NCI-H510A treated with DMSO at 0.1 percent for 48 hours (cell line): ENCODE measurements around the gene FAM53C.
"Not testable (repeated sequence)": the region's sequence is repeated elsewhere in the genome, so short reads cannot be mapped to it uniquely, and the experiment has no call there.

ENCODE experiments used
- DNase-seq: peaks from one replicate; lab custom pipeline; 2025; lab: John Stamatoyannopoulos, UW

Gene FAM53C

DNA sequence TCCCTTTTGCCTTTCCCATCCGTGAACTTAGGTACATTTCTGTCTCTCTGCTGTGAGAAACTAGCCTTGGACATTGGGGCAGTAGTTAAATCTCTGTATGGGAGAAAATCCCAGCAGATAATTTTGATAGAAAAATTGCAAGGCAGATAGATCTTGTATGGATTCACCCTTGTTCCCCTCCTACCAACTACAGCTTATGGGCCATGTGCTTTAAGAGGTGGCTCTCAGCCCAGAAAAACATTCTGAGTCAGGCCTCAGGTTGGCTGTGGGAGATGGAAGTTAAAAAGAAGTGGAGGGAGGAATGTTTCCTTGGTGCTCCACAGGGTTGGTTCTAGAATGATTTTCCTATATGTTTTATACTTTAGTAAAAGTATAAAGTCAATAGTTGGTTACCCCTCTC, 13.0 kb downstream of the FAM53C start:
- DNase-seq, result no peak

DNA sequence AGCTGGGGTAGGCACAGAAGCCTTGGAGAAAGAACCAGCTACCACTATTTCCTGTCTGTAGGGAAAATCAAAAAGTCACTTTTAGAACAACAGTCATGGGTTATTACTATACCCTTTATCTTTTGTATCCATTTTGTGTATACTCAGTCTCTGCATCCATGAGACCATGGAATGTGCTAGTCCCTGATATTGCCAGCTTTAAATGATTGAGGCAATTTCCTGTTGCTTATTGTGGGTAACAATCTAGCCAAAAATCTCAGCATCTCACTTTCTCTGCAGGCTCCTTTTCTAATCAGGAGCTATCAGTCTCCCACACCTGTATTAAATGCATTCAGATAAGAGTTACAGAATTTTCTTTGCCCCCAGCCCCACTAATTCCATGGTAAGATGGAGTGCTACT, 13.5 kb downstream of the FAM53C start:
- no peak for DNase-seq

DNA sequence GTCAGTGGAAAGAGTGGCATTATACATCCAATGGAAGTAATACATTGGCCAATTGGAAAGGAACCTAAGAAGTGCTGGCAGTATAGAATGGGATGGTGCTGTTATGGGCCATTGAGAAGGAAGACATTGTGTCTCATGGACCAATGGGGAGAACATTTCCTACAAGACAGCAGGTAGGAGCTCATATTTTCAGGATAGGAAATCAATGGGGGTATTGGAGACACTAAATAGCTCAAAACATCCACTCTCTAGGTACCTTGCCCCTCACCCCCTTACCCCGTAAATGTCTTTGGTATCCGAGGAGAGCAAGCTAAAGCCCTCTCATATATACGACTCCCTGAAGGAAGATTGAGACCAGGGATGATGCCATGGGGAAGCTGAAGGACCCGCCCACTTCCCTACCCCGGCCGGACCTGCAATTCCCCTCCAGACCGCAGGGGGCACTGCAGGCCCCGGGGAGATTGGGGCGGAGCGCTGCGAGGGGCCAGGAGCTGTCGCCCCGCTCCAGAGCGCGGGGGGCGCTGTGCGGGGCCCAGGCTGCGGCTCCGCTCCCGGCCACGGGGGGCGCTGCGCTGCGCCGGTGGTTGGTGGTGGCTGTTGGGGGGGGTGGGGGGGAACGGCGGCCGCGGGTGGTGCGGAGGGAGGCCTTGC, 14.1 kb downstream of the FAM53C start, which contains the start of gene KDM3B:
TSS of gene KDM3B (plus strand) at position 615 of the 651 bp plus-strand sequence. CDS start 111 bp downstream, outside the sequence.
- DNase-seq, result peak; percentile 36

- peak; percentile 36 for DNase-seq
Measured at GRCh38 chr5:138352722-138353559, 14.9 kb downstream of the FAM53C start.

GRCh38 chr5:138353560-138354080, 15.6 kb downstream of the FAM53C start:
- DNase-seq, result no peak

DNA sequence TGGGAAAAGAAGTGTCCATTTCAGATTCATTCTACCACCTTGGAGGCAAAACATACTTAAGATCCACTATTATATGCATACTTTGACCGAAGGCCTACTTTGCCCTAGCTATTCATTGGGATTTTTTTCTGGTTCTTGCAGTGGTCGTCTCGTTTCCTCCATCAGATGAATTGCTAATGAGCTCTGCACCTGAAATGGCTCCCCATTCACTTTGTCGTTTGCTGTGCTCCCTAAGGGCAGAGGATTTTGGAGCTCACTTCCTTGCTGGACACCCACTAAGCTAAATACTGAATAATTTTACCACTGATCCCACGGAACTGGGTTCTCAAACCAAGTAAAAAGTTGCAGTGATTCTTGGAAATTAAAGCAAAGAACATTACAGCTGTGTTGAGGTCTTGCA, 16.3 kb downstream of the FAM53C start:
- no peak for DNase-seq

GRCh38 chr5:138354926-138355378, 16.9 kb downstream of the FAM53C start:
- peak; percentile 4 for DNase-seq

DNA sequence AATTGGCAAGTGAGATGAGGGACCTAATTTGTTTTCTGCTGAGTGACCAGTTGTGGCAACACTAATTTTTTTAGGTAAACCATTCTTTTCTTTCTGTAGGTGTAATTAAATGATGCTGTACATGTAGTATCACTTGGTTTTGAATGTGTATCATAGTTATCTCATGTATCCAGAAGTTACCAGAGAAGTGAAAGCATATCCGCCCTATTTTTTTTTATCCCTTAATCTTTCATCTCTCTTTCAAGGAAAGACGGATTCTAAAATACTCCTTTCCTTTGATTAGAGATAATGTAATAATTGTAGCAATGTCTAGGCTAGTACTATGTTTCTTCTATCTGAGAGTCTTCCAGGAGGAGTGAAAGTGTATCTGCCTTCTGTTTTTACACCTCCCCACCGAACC, 21.6 kb downstream of the FAM53C start:
- no peak for DNase-seq

DNA sequence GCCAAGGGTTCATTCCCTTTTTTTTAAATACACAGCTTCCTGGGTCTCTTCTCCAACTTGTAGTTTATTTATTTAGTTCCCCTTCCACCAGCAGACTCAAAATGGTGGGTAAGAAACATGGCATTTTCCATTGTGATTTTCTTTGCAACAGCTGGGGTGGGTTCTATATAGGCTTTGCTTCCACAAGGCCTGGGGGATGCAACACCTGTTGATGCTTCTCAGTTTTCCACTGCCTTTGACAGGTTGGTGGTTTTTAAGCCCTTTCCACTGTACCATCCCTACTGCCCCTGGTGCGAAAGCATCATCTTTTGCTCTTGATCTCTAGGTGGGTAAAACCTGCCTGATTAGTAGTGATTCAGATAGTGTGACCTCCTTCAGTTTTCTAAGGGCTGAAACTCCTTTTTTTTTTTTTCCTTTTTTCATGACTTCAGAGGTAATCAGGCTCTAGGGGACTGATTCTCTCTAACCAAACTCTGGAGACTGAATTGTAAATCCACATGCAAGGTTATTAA, 22.9 kb downstream of the FAM53C start:
- DNase-seq, result no peak

- DNase-seq, result no peak
Measured at GRCh38 chr5:138364576-138364975, 26.5 kb downstream of the FAM53C start.

GRCh38 chr5:138366632-138367382, 28.7 kb downstream of the FAM53C start:
- DNase-seq, result peak; percentile 7

GRCh38 chr5:138369261-138369660, 31.2 kb downstream of the FAM53C start:
- no peak for DNase-seq

- DNase-seq, result no peak
Measured at GRCh38 chr5:138369706-138370105, 31.6 kb downstream of the FAM53C start.

GRCh38 chr5:138370537-138370936, 32.5 kb downstream of the FAM53C start:
- no peak for DNase-seq

DNA sequence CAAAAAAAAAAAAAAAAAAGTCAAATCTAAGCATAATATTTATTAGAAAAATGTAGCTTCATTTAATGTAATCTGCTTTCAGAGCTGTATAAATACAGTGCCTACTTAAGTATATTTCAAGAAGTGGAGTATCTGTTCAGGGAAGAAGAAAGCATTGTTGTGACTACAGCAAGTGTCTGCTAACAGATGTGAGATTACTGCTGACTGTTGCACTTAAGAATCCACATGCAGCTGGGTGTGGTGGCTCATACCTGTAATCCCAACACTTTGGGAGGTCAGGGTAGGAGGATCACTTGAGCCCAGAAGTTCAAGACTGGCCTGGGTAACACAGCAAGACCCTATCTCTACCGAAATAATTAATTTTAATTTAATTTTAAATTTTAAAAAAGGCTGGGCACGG, 33.4 kb downstream of the FAM53C start:
- DNase-seq, result no peak

DNA sequence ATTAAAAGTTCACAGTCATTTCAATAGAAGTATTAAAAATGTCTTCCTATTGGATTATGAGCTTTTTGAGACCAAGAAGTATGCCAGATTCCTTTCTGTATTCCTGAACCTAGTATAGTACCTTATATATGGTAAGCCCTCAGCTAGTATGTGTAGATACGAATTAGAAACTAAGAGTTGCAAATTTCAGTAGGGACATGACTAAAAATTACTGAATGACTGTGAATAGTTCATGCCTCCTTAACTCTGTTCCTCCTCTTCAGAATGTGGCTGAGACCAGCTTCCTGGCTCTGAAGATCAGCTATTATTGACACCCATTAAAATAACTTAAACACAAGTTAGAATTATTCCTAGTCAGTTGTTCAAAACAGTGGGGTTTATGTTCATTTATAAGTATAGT, 34.2 kb downstream of the FAM53C start:
- DNase-seq, result no peak

DNA sequence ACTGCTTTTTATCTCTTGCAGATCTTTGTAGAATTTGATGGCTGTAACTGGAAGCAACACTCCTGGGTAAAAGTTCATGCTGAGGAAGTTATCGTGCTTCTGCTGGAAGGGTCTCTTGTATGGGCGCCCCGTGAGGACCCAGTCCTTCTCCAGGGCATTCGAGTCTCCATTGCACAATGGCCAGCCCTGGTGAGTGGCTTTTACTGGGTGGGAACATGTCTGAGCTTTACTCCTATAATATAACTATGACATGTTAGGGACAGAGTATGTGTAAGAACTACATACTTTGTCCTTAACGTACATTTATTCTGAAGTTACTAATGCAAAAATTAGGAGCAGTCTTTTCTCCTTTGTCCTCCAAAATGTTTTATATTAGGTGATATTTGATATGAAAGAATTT, 34.6 kb downstream of the FAM53C start:
- DNase-seq, result no peak

DNA sequence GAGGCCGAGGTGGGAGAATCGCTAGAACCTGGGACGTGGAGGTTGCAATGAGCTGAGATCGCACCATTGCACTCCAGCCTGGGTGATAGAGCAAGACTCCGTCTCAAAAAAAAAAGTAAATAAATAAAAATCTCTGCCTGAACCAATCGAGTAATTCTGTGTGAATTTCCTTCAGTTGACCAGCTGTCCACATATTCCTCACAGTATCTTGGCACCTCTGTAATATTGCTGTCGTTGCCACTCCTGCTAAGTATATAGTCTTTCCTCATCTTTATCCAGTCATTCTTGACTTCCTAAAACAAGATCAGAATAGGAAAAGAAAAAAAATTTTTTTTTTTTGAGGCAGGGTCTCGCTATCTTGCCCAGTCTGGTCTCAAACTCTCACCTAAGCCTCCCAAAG, 44.3 kb downstream of the FAM53C start:
- DNase-seq, result no peak

GRCh38 chr5:138385660-138386059, 47.6 kb downstream of the FAM53C start:
- DNase-seq, result no peak

DNA sequence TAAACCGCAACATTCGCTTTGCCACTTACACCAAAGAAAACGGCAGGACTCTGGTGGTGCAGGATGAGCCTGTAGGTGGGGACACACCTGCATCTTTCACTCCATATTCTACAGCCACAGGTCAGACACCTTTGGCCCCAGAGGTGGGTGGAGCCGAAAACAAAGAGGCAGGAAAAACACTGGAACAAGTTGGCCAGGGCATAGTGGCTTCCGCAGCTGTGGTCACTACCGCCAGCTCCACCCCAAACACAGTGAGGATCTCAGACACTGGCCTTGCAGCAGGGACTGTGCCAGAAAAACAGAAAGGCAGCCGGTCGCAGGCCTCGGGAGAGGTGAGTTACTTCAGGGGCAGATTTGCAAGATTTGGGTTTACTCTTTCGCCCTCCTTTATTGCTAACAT, 48.2 kb downstream of the FAM53C start:
- DNase-seq, result no peak

- DNase-seq, result no peak
Measured at GRCh38 chr5:138389332-138389731, 51.3 kb downstream of the FAM53C start.

GRCh38 chr5:138389911-138390310, 51.8 kb downstream of the FAM53C start:
- DNase-seq, result not testable (repeated sequence)
